K562 (cell line): ENCODE results near the gene NOD2. TPM values are rescaled to one million over a fixed set of nuclear protein-coding genes. Genes with fewer than 3 reads are reported as not detected.

ENCODE experiments used
- ATAC-seq: fragments of 200-7000 bp; cut with Tn5 transposase; 3 replicates; pipeline ENCODE4 v1.9.1; 2020; ENCODE audit warnings: moderate library complexity
- BruUV-seq: library from RNA; stranded (reverse); fragments of 400-500 nt; replicated peaks from 2 replicates; lab custom pipeline; 2021; lab: Mats Ljungman, UMichigan
- CTCF ChIA-PET: fragments of 300-600 bp; formaldehyde crosslinking; extraction: SDS; loops from one replicate; lab custom pipeline; 2021; ENCODE audit warnings: low intra/inter-chr PET ratio; lab: Yijun Ruan, JAX
- POLR2A ChIA-PET: fragments of 300-600, 350-650 bp; sonication (Branson Sonifier 250); formaldehyde crosslinking; extraction: SDS; loops from one replicate; lab custom pipeline; 2021; ENCODE audit warnings: antibody characterized with exemption, inconsistent platforms; lab: Yijun Ruan, JAX
- DNase-seq, 4 experiments: peaks; one replicate each; pipeline versions ENCODE4 v3.0.0 to v3.0.0-alpha.2; 2011 to 2018; ENCODE audit warnings: low spot score in 3 of 4, mixed read lengths in 3 of 4; ENCODE audit errors: extremely low read depth in 1 of 4
- FAIRE-seq: peaks from 2 replicates; lab custom pipeline; 2011; peaks lifted over from hg19 to GRCh38; lab: Jason Lieb, UNC
- H2AFZ ChIP-seq: 2 replicates; pipeline ENCODE4 v1.6.0; 2011; ENCODE audit warnings: low read depth, low read length, control low read depth, inconsistent platforms
- H3K27ac ChIP-seq: fragments of 200-600 bp; 3 replicates; pipeline ENCODE4 v1.8.0; 2011; ENCODE audit warnings: low read depth, mild to moderate bottlenecking, control low read depth, inconsistent platforms, low read length, moderate library complexity, mixed read lengths; ENCODE audit errors: extremely low read depth
- H3K27me3 ChIP-seq, 2 experiments: fragments of 300-600 bp in 1 of 2; 2 replicates in 1 of 2; 3 replicates in 1 of 2; pipeline versions ENCODE4 v1.6.0 to v1.8.0; 2011; ENCODE audit warnings: inconsistent platforms in 2 of 2, low read length in 2 of 2, mild to moderate bottlenecking in 1 of 2, mixed read lengths in 1 of 2, moderate library complexity in 1 of 2; ENCODE audit not compliant: control insufficient read depth in 2 of 2, insufficient read depth in 2 of 2
- H3K36me3 ChIP-seq: fragments of 300-600 bp; 3 replicates; pipeline ENCODE4 v1.8.0; 2011; ENCODE audit warnings: mild to moderate bottlenecking, low read length, inconsistent platforms; ENCODE audit not compliant: control insufficient read depth, insufficient read depth
- H3K4me1 ChIP-seq, 2 experiments: fragments of 200-600 bp in 1 of 2; replicated peaks in 1 of 2; 2 replicates in 1 of 2; 3 replicates in 1 of 2; pipeline versions ENCODE4 v1.5.1 to v1.8.0; 2011; ENCODE audit warnings: inconsistent platforms in 2 of 2, low read length in 2 of 2, mild to moderate bottlenecking in 1 of 2, mixed read lengths in 1 of 2, moderate library complexity in 1 of 2; ENCODE audit not compliant: control insufficient read depth in 2 of 2, insufficient read depth in 2 of 2
- H3K4me2 ChIP-seq: 2 replicates; pipeline ENCODE4 v1.6.1; 2011; ENCODE audit warnings: low read length, control low read depth, inconsistent platforms, mixed read lengths; ENCODE audit not compliant: insufficient read depth
- H3K4me3 ChIP-seq: fragments of 200-600 bp; sonication (generic), shearing (Covaris generic); 2 replicates; pipeline ENCODE4 v1.5.1; 2016; ENCODE audit warnings: control low read depth, inconsistent platforms
- H3K79me2 ChIP-seq: fragments of 200-600 bp; 3 replicates; pipeline ENCODE4 v1.8.0; 2011; ENCODE audit warnings: low read length, inconsistent platforms; ENCODE audit not compliant: control insufficient read depth, insufficient read depth
- H3K9ac ChIP-seq, 2 experiments: 2 replicates each; pipeline versions ENCODE4 v1.6.0 to v1.6.1; 2011; ENCODE audit warnings: low read depth in 2 of 2, low read length in 2 of 2, control low read depth in 1 of 2, inconsistent platforms in 1 of 2, mild to moderate bottlenecking in 1 of 2, mixed read lengths in 1 of 2; ENCODE audit not compliant: insufficient read depth in 1 of 2
- H3K9me1 ChIP-seq: one replicate; pipeline ENCODE4 v1.6.0; 2011; ENCODE audit warnings: inconsistent platforms, mild to moderate bottlenecking, low read length, moderate library complexity; ENCODE audit not compliant: control insufficient read depth, insufficient read depth
- H3K9me3 ChIP-seq: replicated peaks from 2 replicates; pipeline ENCODE4 v1.5.1; 2011; ENCODE audit warnings: low read depth, low read length, inconsistent platforms; ENCODE audit not compliant: control insufficient read depth, insufficient read depth
- H4K20me1 ChIP-seq: replicated peaks from 2 replicates; pipeline ENCODE4 v1.6.1; 2011; ENCODE audit warnings: low read length, inconsistent platforms, mixed read lengths; ENCODE audit not compliant: control insufficient read depth, insufficient read depth
- ATF4 ChIP-seq: fragments of 450-650 bp; formaldehyde crosslinking; IDR thresholded peaks from 2 replicates; pipeline ENCODE4 v1.4.0; 2022; ENCODE audit warnings: mild to moderate bottlenecking, moderate library complexity
- HNRNPK ChIP-seq: fragments of 200-400 bp; formaldehyde crosslinking; IDR thresholded peaks from one replicate; pipeline ENCODE4 v1.6.1; 2018; ENCODE audit warnings: mild to moderate bottlenecking, low read depth, low read length; ENCODE audit not compliant: poor library complexity, severe bottlenecking
- KDM2B ChIP-seq: fragments of 250-450 bp; sonication (Bioruptor Pico); IDR thresholded peaks from 2 replicates; pipeline ENCODE4 v1.8.0; 2021; ENCODE audit warnings: mild to moderate bottlenecking, moderate library complexity
- POU5F1 ChIP-seq: fragments of 150-350 bp; IDR thresholded peaks from 2 replicates; pipeline ENCODE4 v1.6.1; 2014; ENCODE audit warnings: borderline replicate concordance, low read length, low read depth, mild to moderate bottlenecking; ENCODE audit not compliant: partially characterized antibody
- PTBP1 ChIP-seq: fragments of 200-400 bp; formaldehyde crosslinking; IDR thresholded peaks from 2 replicates; pipeline ENCODE4 v1.6.1; 2017; ENCODE audit warnings: low read depth, low read length
- RBFOX2 ChIP-seq: fragments of 200-400 bp; formaldehyde crosslinking; IDR thresholded peaks from 2 replicates; pipeline ENCODE4 v1.6.1; 2017; ENCODE audit warnings: low read depth, mild to moderate bottlenecking, low read length, moderate library complexity
- RFX1 ChIP-seq: fragments of 450-650 bp; IDR thresholded peaks from 2 replicates; pipeline ENCODE4 v1.6.1; 2016; ENCODE audit warnings: mild to moderate bottlenecking, moderate library complexity
- USF1 ChIP-seq: sonication (generic); formaldehyde crosslinking; IDR thresholded peaks from 2 replicates; pipeline ENCODE4 v1.9.0; 2022; ENCODE audit warnings: mild to moderate bottlenecking, missing genetic modification reagents
- ZBTB43 ChIP-seq: sonication (generic); formaldehyde crosslinking; IDR thresholded peaks from 2 replicates; pipeline ENCODE4 v1.8.0; 2023; ENCODE audit warnings: mild to moderate bottlenecking, missing genetic modification reagents
- ZNF12 ChIP-seq: sonication (generic); formaldehyde crosslinking; IDR thresholded peaks from 2 replicates; pipeline ENCODE4 v1.4.0; 2020; ENCODE audit warnings: mild to moderate bottlenecking, missing genetic modification reagents
- ZNF133 ChIP-seq: fragments of 250-450 bp; sonication (Bioruptor Pico); IDR thresholded peaks from 2 replicates; pipeline ENCODE4 v1.4.0; 2020; ENCODE audit warnings: mild to moderate bottlenecking
- ZNF740 ChIP-seq, 3 experiments: fragments of 200-800 bp in 1 of 3; sonication (Bioruptor generic) in 1 of 3; sonication (generic) in 1 of 3; formaldehyde crosslinking in 1 of 3; IDR thresholded peaks; 2 replicates each; pipeline versions ENCODE4 v1.6.1 to v1.8.0; 2016 to 2022; ENCODE audit warnings: mild to moderate bottlenecking in 2 of 3, missing compliant biosample characterization in 2 of 3, missing genetic modification characterization in 2 of 3, missing genetic modification reagents in 1 of 3
- ZNF764 ChIP-seq: fragments of 250-450 bp; sonication (Bioruptor Pico); IDR thresholded peaks from 2 replicates; pipeline ENCODE4 v1.4.0; 2020; ENCODE audit warnings: low read depth, mild to moderate bottlenecking, moderate library complexity
- WGBS: fragments of 100-300 bp; shearing (Covaris generic); methylation state at CpG from one replicate; pipeline ENCODE4 v1.1.6; 2016; ENCODE audit warnings: low coverage, mixed read lengths; ENCODE audit not compliant: insufficient coverage; ENCODE audit errors: missing lambda C conversion rate; 5-methylcytosine and 5-hydroxymethylcytosine counted together
- in situ Hi-C: fragments of 300-500 bp; cut with MboI; formaldehyde crosslinking; loops from 4 replicates; pipeline ENCODE4 v1.15.0; 2018; ENCODE audit warnings: inconsistent platforms, mixed read lengths
- intact Hi-C: fragments of 100-400 bp; cut with micrococcal nuclease; formaldehyde crosslinking; loops from 2 replicates; pipeline ENCODE4 v1.14.2; 2022
- polyA plus RNA-seq, 8 experiments: library from polyadenylated mRNA; depleted of rRNA in 4 of 8; stranded (reverse) in 5 of 8; unstranded in 3 of 8; fragments of >200 nt; fragmentation: Nextera tagmentation in 2 of 8; fragmentation: Illumina TruSeq in 1 of 8; extraction: Ambion mirVana in 2 of 8; extraction: Trizol in 1 of 8; gene quantifications; 2 replicates each; pipeline versions ENCODE4 v1.2.1 to v1.2.3, GENCODE V29; 2011 to 2014; ENCODE audit warnings: inconsistent platforms in 1 of 8, missing spikeins in 1 of 8
- total RNA-seq, 7 experiments: library from RNA; depleted of rRNA in 6 of 7; stranded (reverse); fragments of >200 nt in 6 of 7; fragmentation: Illumina TruSeq in 2 of 7; extraction: Trizol in 2 of 7; gene quantifications; 2 replicates each; pipeline versions ENCODE4 v1.2.1 to v1.2.3, GENCODE V29; 2011 to 2021; ENCODE audit warnings: low replicate concordance in 1 of 7

NOD2 gene
- total and polyA plus RNA-seq, 9 of the 15 experiments (the other 6 are each of a cell fraction or from before 2014, with no cell fraction given): 0.04 TPM; not detected in 8

GRCh38 chr16:50739031-50739430 is 45.6 kb downstream of the NOD2 start (continued):
- TF ChIP-seq ATF4 (CRISPR knock-in tag) (no peak), RFX1 (no peak), USF1 (CRISPR knock-in tag) (no peak), HNRNPK (no peak)

GRCh38 chr16:50740736-50741135 is 47.3 kb downstream of the NOD2 start:
- BruUV-seq: no TSS peak
- in situ Hi-C loops: no loop called here
- Histone ChIP-seq H3K36me3 (no peaks in the 10 kb centered on the region), H3K9me3 (no peaks in the 10 kb centered on the region), H3K4me1 (peaks cover 5 to 11% of the 10 kb centered on the region in 2 experiments; a peak in 3 of 5 replicates), H3K79me2 (no peaks in the 10 kb centered on the region), H3K4me2 (peak overlapping the region; percentile 89; the same call in 1 of the 2 replicates), H3K9me1 (no peaks in the 10 kb centered on the region), H2AFZ (no peak overlapping the region; the same call in 1 of the 2 replicates), H3K9ac (no peak overlapping the region), H3K27me3 (peaks cover 9 to 16% of the 10 kb centered on the region in 2 experiments; a peak in 3 of 5 replicates), H4K20me1 (no peaks in the 10 kb centered on the region; the same call in 1 of the 2 replicates), H3K27ac (no peak overlapping the region), H3K4me3 (no peak overlapping the region)
- intact Hi-C loops: no loop called here
- FAIRE-seq (no peak), DNase-seq (no peak), ATAC-seq (no peak)
- CTCF ChIA-PET: no interaction called here
- POLR2A ChIA-PET: no interaction called here
- 0% methylated on average over 1 of the region's 1 CpG for WGBS
- TF ChIP-seq ZNF12 (CRISPR knock-in tag) (no peak), ZNF764 (CRISPR knock-in tag) (no peak), KDM2B (CRISPR knock-in tag) (no peak), RBFOX2 (no peak), ZBTB43 (CRISPR knock-in tag) (no peak), ZNF133 (CRISPR knock-in tag) (no peak), POU5F1 (no peak), ZNF740 (CRISPR knock-in tag; IDR thresholded peaks at IDR 0.05) (no peak), ZNF740 (tag; IDR thresholded peaks at IDR 0.05) (no peak), PTBP1 (no peak)
